ENCODE results near the gene ALK.

ALK gene

GRCh38 chr2:29782087-29782486 lies 139.3 kb downstream of the ALK start:
- peak; percentile 91 for DNase-seq
- peak; percentile 84 for TF ChIP-seq CTCF (IDR thresholded peaks at IDR 0.05; ENCODE audit: low read depth, low read length)
- Histone ChIP-seq H3K4me3 (ENCODE audit: low read depth, low read length) (no peak overlapping the region), H3K36me3 (no peaks in the 10 kb centered on the region), H3K9me3 (ENCODE audit: severe bottlenecking) (no peaks in the 10 kb centered on the region), H3K27ac (no peak overlapping the region), H3K27me3 (ENCODE audit: insufficient read depth, low read depth, severe bottlenecking) (no peaks in the 10 kb centered on the region)

- TF ChIP-seq CTCF (IDR thresholded peaks at IDR 0.05; ENCODE audit: low read depth, low read length): no peak
- DNase-seq: no peak
- Histone ChIP-seq H3K9me3 (ENCODE audit: severe bottlenecking) (no peaks in the 10 kb centered on the region), H3K27ac (no peak overlapping the region), H3K27me3 (ENCODE audit: insufficient read depth, low read depth, severe bottlenecking) (no peaks in the 10 kb centered on the region), H3K36me3 (no peaks in the 10 kb centered on the region), H3K4me3 (ENCODE audit: low read depth, low read length) (no peak overlapping the region)
Measured at GRCh38 chr2:29780906-29781305, 140.5 kb downstream of the ALK start.

GRCh38 chr2:29777161-29777560 lies 144.2 kb downstream of the ALK start:
- H3K36me3 ChIP-seq: no peaks in the 10 kb centered on the region
- H3K27me3 ChIP-seq (ENCODE audit: insufficient read depth, low read depth, severe bottlenecking): no peaks in the 10 kb centered on the region
- no peak overlapping the region for H3K4me3 ChIP-seq (ENCODE audit: low read depth, low read length)
- H3K9me3 ChIP-seq (ENCODE audit: severe bottlenecking): no peaks in the 10 kb centered on the region
- TF ChIP-seq CTCF (IDR thresholded peaks at IDR 0.05; ENCODE audit: low read depth, low read length): no peak
- no peak overlapping the region for H3K27ac ChIP-seq
- no peak for DNase-seq

- no peak overlapping the region for H3K27ac ChIP-seq
- no peaks in the 10 kb centered on the region for H3K9me3 ChIP-seq (ENCODE audit: severe bottlenecking)
- TF ChIP-seq CTCF (IDR thresholded peaks at IDR 0.05; ENCODE audit: low read depth, low read length): no peak
- no peaks in the 10 kb centered on the region for H3K36me3 ChIP-seq
- H3K4me3 ChIP-seq (ENCODE audit: low read depth, low read length): no peak overlapping the region
- no peak for DNase-seq
- no peaks in the 10 kb centered on the region for H3K27me3 ChIP-seq (ENCODE audit: insufficient read depth, low read depth, severe bottlenecking)
Measured at GRCh38 chr2:29776406-29776805, 145.0 kb downstream of the ALK start.

GRCh38 chr2:29775937-29776336 lies 145.4 kb downstream of the ALK start:
- H3K4me3 ChIP-seq (ENCODE audit: low read depth, low read length): no peak overlapping the region
- no peak for TF ChIP-seq CTCF (IDR thresholded peaks at IDR 0.05; ENCODE audit: low read depth, low read length)
- no peak overlapping the region for H3K27ac ChIP-seq
- DNase-seq: no peak
- no peaks in the 10 kb centered on the region for H3K27me3 ChIP-seq (ENCODE audit: insufficient read depth, low read depth, severe bottlenecking)
- H3K36me3 ChIP-seq: no peaks in the 10 kb centered on the region
- no peaks in the 10 kb centered on the region for H3K9me3 ChIP-seq (ENCODE audit: severe bottlenecking)

GRCh38 chr2:29774624-29775023 lies 146.8 kb downstream of the ALK start:
- Histone ChIP-seq H3K9me3 (ENCODE audit: severe bottlenecking) (no peaks in the 10 kb centered on the region), H3K27me3 (ENCODE audit: insufficient read depth, low read depth, severe bottlenecking) (no peaks in the 10 kb centered on the region), H3K36me3 (no peaks in the 10 kb centered on the region), H3K4me3 (ENCODE audit: low read depth, low read length) (no peak overlapping the region), H3K27ac (no peak overlapping the region)
- no peak for TF ChIP-seq CTCF (IDR thresholded peaks at IDR 0.05; ENCODE audit: low read depth, low read length)
- no peak for DNase-seq

Data from WERI-Rb-1 (cell line).